ENCODE measurements around the gene PRXL2A. TPM values are rescaled to one million over a fixed set of nuclear protein-coding genes. Genes with fewer than 3 reads are reported as not detected.

The PRXL2A gene
- total RNA-seq, 2 donors from 2014 or later: 42.8 to 81.2 TPM

DNA sequence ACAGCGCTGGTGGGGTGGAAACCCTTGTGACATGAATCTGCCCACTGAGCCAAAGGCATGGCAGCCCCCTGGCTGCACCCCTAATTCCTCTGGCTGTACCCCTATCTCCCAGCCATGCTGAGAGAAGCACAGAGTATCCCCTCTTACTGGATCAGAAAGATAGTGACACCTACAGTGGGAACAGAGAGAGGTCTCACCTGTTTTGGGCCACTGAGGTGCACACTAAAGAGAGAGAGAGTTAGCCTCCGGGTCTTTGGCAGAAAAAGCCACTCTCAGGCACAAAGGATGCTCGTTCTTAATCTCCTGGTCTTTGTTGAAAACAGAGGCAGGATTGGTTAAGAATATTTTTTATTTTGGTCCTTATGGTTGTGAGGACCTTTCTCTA is 57.1 kb downstream of the PRXL2A start:
- Histone ChIP-seq H3K4me1 (peaks cover 0 to 99% of the 10 kb centered on the region in 2 donors), H3K27me3 (no peaks in the 10 kb centered on the region), H3K27ac (peak overlapping the region; percentile 73 to 77), H3K36me3 (peaks cover 11% of the 10 kb centered on the region), H3K9me3 (no peaks in the 10 kb centered on the region), H3K4me3 (peak overlapping the region in 1 of 2 donors; percentile 31)
- DNase-seq (ENCODE audit: low spot score): no peak
- TF ChIP-seq, protein P1, sequence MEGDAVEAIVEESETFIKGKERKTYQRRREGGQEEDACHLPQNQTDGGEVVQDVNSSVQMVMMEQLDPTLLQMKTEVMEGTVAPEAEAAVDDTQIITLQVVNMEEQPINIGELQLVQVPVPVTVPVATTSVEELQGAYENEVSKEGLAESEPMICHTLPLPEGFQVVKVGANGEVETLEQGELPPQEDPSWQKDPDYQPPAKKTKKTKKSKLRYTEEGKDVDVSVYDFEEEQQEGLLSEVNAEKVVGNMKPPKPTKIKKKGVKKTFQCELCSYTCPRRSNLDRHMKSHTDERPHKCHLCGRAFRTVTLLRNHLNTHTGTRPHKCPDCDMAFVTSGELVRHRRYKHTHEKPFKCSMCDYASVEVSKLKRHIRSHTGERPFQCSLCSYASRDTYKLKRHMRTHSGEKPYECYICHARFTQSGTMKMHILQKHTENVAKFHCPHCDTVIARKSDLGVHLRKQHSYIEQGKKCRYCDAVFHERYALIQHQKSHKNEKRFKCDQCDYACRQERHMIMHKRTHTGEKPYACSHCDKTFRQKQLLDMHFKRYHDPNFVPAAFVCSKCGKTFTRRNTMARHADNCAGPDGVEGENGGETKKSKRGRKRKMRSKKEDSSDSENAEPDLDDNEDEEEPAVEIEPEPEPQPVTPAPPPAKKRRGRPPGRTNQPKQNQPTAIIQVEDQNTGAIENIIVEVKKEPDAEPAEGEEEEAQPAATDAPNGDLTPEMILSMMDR (IDR thresholded peaks at IDR 0.05): no peak

DNA sequence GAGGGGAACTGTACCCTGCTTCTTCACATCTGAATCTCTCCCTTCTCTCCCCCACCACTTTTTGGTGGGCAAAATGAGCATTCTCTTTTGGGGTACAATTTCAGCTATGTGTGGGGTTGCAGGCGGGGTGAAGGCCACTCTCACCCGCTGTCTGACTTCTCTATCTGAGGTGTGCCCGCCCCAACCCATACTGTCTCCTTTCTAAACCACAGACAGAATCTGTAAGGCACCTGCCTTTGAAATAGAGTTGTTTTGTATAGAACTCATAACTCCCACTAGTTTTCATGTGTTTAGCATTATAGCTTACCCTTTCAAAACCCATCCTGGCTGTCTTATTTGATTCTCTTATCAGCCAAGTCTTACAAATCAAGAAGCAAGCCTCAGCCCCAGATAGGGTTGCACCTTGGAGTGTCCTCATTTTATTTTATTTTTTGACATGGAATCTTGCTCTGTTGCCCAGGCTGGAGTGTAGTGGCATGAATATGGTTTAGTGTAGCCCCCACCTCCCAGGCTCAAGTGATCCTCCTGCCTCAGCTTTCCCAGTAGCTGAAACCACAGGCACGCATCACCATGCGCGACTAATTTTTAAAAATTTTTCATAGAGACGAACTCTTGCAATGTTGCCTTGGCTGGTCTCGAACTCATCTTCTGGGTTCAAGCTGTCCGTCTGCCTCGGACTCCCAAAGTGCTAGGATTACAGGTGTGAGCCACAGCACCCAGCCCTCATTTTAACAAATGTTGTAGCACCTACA is 57.7 kb downstream of the PRXL2A start:
- TF ChIP-seq, protein P1 (IDR thresholded peaks at IDR 0.05): no peak
- Histone ChIP-seq H3K4me3 (no peak overlapping the region), H3K4me1 (peaks cover 0 to 99% of the 10 kb centered on the region in 2 donors), H3K9me3 (no peaks in the 10 kb centered on the region), H3K27ac (peak overlapping the region; percentile 73 to 77), H3K27me3 (no peaks in the 10 kb centered on the region), H3K36me3 (peaks cover 14% of the 10 kb centered on the region)
- DNase-seq (ENCODE audit: low spot score): no peak

DNA sequence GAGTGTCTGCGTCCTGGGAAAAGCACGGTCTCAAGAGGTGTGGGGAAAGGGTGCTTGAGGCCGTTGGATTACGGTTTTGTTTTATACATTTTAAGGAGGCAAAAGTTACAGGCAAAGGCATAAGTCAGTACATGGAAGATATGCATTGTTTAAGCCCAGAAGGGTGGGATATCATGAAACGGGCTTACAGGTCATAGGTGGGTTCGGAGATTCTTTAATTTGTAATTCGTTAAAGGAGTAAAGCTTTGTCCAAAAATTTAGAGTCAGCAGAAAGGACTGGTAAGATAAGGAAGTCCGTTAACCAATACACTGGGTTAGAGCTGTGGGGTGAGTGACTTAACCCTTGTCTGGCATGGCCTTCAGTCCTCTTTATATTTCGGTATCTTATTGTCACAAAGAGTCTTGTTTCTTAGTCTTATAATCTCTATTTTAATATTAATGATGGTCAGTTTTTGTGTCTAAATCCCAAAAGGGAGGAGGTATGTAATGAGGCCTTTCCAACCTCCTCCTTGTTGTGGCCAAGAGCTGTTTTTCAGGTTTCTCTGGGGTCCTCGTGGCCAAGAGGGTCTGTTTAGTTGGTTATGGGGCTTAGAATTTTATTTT is 58.5 kb downstream of the PRXL2A start:
- peaks cover 0 to 99% of the 10 kb centered on the region in 2 donors for H3K4me1 ChIP-seq
- H3K4me3 ChIP-seq: no peak overlapping the region
- DNase-seq (ENCODE audit: low spot score): no peak
- peak overlapping the region; percentile 73 to 77 for H3K27ac ChIP-seq
- H3K36me3 ChIP-seq: peaks cover 14% of the 10 kb centered on the region
- no peaks in the 10 kb centered on the region for H3K27me3 ChIP-seq
- H3K9me3 ChIP-seq: no peaks in the 10 kb centered on the region
- TF ChIP-seq, protein P1 (IDR thresholded peaks at IDR 0.05): no peak

DNA sequence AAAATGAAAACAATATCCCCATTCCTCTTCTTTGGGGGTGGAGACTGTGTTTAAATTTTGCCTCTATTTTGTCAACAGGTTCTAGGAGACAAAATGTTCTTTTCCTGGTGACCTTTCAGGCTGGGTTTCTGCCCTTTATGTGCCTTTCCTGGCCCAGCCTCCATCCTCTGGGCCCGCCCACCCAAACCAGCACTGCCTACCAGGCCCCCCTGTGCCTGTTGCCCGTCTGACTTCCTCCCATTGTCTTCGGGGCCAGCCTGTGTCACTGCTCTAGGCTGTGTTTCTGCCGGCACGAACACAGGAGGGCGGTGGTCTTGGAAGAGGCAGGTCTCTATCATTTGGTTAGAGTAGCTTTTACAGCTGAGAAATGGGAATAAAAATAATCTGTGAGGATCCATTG is 59.7 kb downstream of the PRXL2A start:
- Histone ChIP-seq H3K27me3 (no peaks in the 10 kb centered on the region), H3K9me3 (no peaks in the 10 kb centered on the region), H3K4me1 (peaks cover 0 to 99% of the 10 kb centered on the region in 2 donors), H3K27ac (peak overlapping the region; percentile 73 to 77), H3K4me3 (no peak overlapping the region), H3K36me3 (peaks cover 17% of the 10 kb centered on the region)
- peak; percentile 84 for DNase-seq (ENCODE audit: low spot score)
- TF ChIP-seq, protein P1 (IDR thresholded peaks at IDR 0.05): no peak

DNA sequence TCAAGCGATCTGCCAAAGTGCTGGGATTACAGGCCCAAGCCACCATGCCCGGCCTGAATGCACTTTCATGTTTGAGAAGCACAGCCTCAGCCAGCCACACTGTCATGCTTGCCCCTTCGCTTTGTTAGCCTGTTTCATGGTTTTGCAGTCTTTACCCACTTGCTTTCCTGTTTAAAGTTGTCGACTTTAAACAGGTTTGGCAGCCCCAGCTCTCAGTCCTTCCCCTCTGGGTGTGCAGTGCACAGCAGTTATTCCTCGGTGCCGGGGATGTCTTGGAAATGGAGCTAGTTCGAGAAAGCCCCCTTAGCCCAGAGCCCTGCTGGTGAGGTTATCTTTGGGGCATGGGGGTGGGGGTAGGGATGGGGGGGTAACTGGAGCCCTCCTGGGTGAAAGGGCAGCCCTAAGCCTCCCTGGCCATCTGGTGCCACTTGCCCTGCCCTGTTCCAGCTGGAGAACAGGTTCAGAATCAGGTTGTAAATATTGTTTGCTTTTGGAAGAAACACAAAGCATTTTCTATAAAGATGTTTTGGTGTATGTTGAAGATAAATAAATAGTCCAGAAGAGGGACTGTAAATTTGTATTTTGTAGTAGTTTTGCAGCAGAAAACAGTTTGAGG is 60.6 kb downstream of the PRXL2A start:
- peaks cover 21% of the 10 kb centered on the region for H3K36me3 ChIP-seq
- DNase-seq (ENCODE audit: low spot score): no peak
- H3K27me3 ChIP-seq: no peaks in the 10 kb centered on the region
- H3K4me1 ChIP-seq: peaks cover 0 to 99% of the 10 kb centered on the region in 2 donors
- H3K4me3 ChIP-seq: no peak overlapping the region
- H3K27ac ChIP-seq: peak overlapping the region; percentile 38 to 41
- TF ChIP-seq, protein P1 (IDR thresholded peaks at IDR 0.05): no peak
- H3K9me3 ChIP-seq: no peaks in the 10 kb centered on the region
